HepG2 (cell line): Measurements from ENCODE around the gene TCF7L2. TPM values are rescaled to one million over a fixed set of nuclear protein-coding genes. Genes with fewer than 3 reads are reported as not detected.

Source experiments
- ATF6 ChIP-seq: sonication (generic); formaldehyde crosslinking; conservative IDR thresholded peaks from 2 replicates; pipeline ENCODE4 v1.4.0; 2020; ENCODE audit warnings: missing genetic modification reagents
- BRF2 ChIP-seq: sonication (generic); formaldehyde crosslinking; IDR thresholded peaks from 2 replicates; pipeline ENCODE4 v1.8.1; 2022; ENCODE audit warnings: mild to moderate bottlenecking, missing genetic modification reagents
- FIP1L1 ChIP-seq: fragments of 200-400 bp; formaldehyde crosslinking; IDR thresholded peaks from 2 replicates; pipeline ENCODE4 v1.6.1; 2018; ENCODE audit warnings: low read depth, mild to moderate bottlenecking, low read length, moderate library complexity, borderline replicate concordance; ENCODE audit not compliant: insufficient read depth
- FOXO4 ChIP-seq: sonication (generic); formaldehyde crosslinking; conservative IDR thresholded peaks from 2 replicates; pipeline ENCODE4 v1.8.1; 2023; ENCODE audit warnings: missing genetic modification reagents
- HOXA3 ChIP-seq: sonication (generic); formaldehyde crosslinking; IDR thresholded peaks from 2 replicates; pipeline ENCODE4 v1.5.0; 2020; ENCODE audit warnings: missing genetic modification reagents
- KAT2B ChIP-seq: fragments of 150-350 bp; IDR thresholded peaks from 2 replicates; pipeline ENCODE4 v1.6.1; 2014; ENCODE audit warnings: low read depth, low read length, borderline replicate concordance
- KLF11 ChIP-seq: IDR thresholded peaks from 2 replicates; pipeline ENCODE4 v1.6.1; 2016; ENCODE audit warnings: missing compliant biosample characterization
- MNT ChIP-seq: fragments of 450-650 bp; IDR thresholded peaks from 2 replicates; pipeline ENCODE4 v1.6.1; 2016
- PCBP1 ChIP-seq: fragments of 200-400 bp; formaldehyde crosslinking; IDR thresholded peaks from 2 replicates; pipeline ENCODE4 v1.6.1; 2017; ENCODE audit warnings: mild to moderate bottlenecking, low read depth, low read length, borderline replicate concordance
- POGK ChIP-seq: sonication (generic); formaldehyde crosslinking; conservative IDR thresholded peaks from 2 replicates; pipeline ENCODE4 v1.8.0; 2022; ENCODE audit warnings: mild to moderate bottlenecking, moderate library complexity, missing genetic modification reagents
- POLR2AphosphoS5 ChIP-seq: IDR thresholded peaks from 2 replicates; pipeline ENCODE4 v1.6.1; 2012; ENCODE audit warnings: low read depth, low read length
- PREB ChIP-seq: sonication (generic); formaldehyde crosslinking; IDR thresholded peaks from 2 replicates; pipeline ENCODE4 v1.4.0; 2020; ENCODE audit warnings: missing genetic modification reagents
- SETDB1 ChIP-seq: sonication (generic); formaldehyde crosslinking; IDR thresholded peaks from 2 replicates; pipeline ENCODE4 v1.5.1; 2020; ENCODE audit warnings: missing genetic modification reagents, mild to moderate bottlenecking, borderline replicate concordance
- SIX1 ChIP-seq: sonication (generic); formaldehyde crosslinking; IDR thresholded peaks from 2 replicates; pipeline ENCODE4 v1.4.0; 2020; ENCODE audit warnings: missing genetic modification reagents, borderline replicate concordance
- SMARCE1 ChIP-seq: fragments of 450-650 bp; IDR thresholded peaks from 2 replicates; pipeline ENCODE4 v1.6.1; 2017; ENCODE audit warnings: borderline replicate concordance
- TBX3 ChIP-seq: fragments of 450-650 bp; IDR thresholded peaks from 2 replicates; pipeline ENCODE4 v1.6.1; 2017; ENCODE audit warnings: antibody characterized with exemption, mild to moderate bottlenecking, inconsistent platforms, borderline replicate concordance
- ZNF580 ChIP-seq: IDR thresholded peaks from 2 replicates; pipeline ENCODE4 v1.6.1; 2016; ENCODE audit warnings: low read depth, borderline replicate concordance
- ZNF790 ChIP-seq: sonication (generic); formaldehyde crosslinking; IDR thresholded peaks from 2 replicates; pipeline ENCODE4 v1.8.0; 2022; ENCODE audit warnings: missing genetic modification reagents, mild to moderate bottlenecking, borderline replicate concordance
- ZNF891 ChIP-seq: sonication (generic); formaldehyde crosslinking; IDR thresholded peaks from 2 replicates; pipeline ENCODE4 v1.5.0; 2020; ENCODE audit warnings: mild to moderate bottlenecking, missing genetic modification reagents
- polyA plus RNA-seq, 8 experiments: library from polyadenylated mRNA; depleted of rRNA in 3 of 8; stranded (reverse) in 7 of 8; unstranded in 1 of 8; fragments of >200 nt; fragmentation: Illumina TruSeq in 4 of 8; extraction: Trizol in 4 of 8; gene quantifications; 2 replicates each; pipeline versions ENCODE4 v1.2.1 to v1.2.3, GENCODE V29; 2011 to 2016; ENCODE audit warnings: low read depth in 4 of 8, missing spikeins in 1 of 8, mixed read lengths in 1 of 8; ENCODE audit not compliant: insufficient read depth in 1 of 8
- total RNA-seq, 5 experiments: library from RNA; depleted of rRNA; stranded (reverse); fragments of >200 nt; fragmentation: Illumina TruSeq; extraction: Trizol; gene quantifications; 2 replicates each; pipeline ENCODE4 v1.2.3, GENCODE V29; 2016; ENCODE audit warnings: low read depth in 1 of 5

TCF7L2 gene
- total and polyA plus RNA-seq, 2 of the 13 experiments (the other 11 are each of a cell fraction or from before 2014, with no cell fraction given) = 3.9 to 13.7 TPM

GRCh38 chr10:112949875-112950507, at the start of gene TCF7L2 (continued):
- TF ChIP-seq ATF6 (CRISPR knock-in tag) = no peak
- no peak for TF ChIP-seq KLF11 (CRISPR knock-in tag)
- no peak for TF ChIP-seq KAT2B
- 0 out of 2 replicates have a peak, but pooled peaks have one; percentile 72 for TF ChIP-seq PCBP1
- TF ChIP-seq SETDB1 (CRISPR knock-in tag) = no peak
- TF ChIP-seq SMARCE1 = no peak
- peak; percentile 84 for TF ChIP-seq POLR2AphosphoS5
- no peak for TF ChIP-seq FIP1L1
- TF ChIP-seq ZNF891 (CRISPR knock-in tag) = no peak
- TF ChIP-seq PREB = no peak
- no peak for TF ChIP-seq ZNF790
- no peak for TF ChIP-seq POGK (CRISPR knock-in tag)
- no peak for TF ChIP-seq HOXA3 (CRISPR knock-in tag)
- no peak for TF ChIP-seq FOXO4 (CRISPR knock-in tag)
- no peak for TF ChIP-seq SIX1 (CRISPR knock-in tag)
- TF ChIP-seq MNT = no peak
- TF ChIP-seq TBX3 = no peak
- no peak for TF ChIP-seq BRF2 (CRISPR knock-in tag)
- no peak for TF ChIP-seq ZNF580
